ENCODE measurements around the gene INTS7. TPM values are rescaled to one million over a fixed set of nuclear protein-coding genes. Genes with fewer than 3 reads are reported as not detected.

INTS7 gene
- total and polyA plus RNA-seq, 12 donors = 6.3 to 24.5 (median 12.2) TPM

GRCh38 chr1:211924256-211924655 is 111.1 kb downstream of the INTS7 start:
- no peak for DNase-seq
- 84 to 91% (median 87%) methylated on average over 10 of the region's 10 CpGs for WGBS, 4 donors
- H3K27me3 ChIP-seq = no peaks in the 10 kb centered on the region
- H3K4me3 ChIP-seq = no peak overlapping the region
- no peaks in the 10 kb centered on the region for H3K36me3 ChIP-seq (replicated peaks in 1 of 2)
- H3K9me3 ChIP-seq (replicated peaks in 1 of 3) = no peaks in the 10 kb centered on the region
- TF ChIP-seq POLR2A (IDR thresholded peaks at IDR 0.05) = no peak
- TF ChIP-seq, protein P1, sequence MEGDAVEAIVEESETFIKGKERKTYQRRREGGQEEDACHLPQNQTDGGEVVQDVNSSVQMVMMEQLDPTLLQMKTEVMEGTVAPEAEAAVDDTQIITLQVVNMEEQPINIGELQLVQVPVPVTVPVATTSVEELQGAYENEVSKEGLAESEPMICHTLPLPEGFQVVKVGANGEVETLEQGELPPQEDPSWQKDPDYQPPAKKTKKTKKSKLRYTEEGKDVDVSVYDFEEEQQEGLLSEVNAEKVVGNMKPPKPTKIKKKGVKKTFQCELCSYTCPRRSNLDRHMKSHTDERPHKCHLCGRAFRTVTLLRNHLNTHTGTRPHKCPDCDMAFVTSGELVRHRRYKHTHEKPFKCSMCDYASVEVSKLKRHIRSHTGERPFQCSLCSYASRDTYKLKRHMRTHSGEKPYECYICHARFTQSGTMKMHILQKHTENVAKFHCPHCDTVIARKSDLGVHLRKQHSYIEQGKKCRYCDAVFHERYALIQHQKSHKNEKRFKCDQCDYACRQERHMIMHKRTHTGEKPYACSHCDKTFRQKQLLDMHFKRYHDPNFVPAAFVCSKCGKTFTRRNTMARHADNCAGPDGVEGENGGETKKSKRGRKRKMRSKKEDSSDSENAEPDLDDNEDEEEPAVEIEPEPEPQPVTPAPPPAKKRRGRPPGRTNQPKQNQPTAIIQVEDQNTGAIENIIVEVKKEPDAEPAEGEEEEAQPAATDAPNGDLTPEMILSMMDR (IDR thresholded peaks at IDR 0.05) = no peak
- H3K27ac ChIP-seq = no peak overlapping the region
- intact Hi-C loops (cut with DNase I) = no loop called here
- H3K4me1 ChIP-seq (replicated peaks in 1 of 2) = peaks cover 4 to 26% of the 10 kb centered on the region in 2 donors

DNA sequence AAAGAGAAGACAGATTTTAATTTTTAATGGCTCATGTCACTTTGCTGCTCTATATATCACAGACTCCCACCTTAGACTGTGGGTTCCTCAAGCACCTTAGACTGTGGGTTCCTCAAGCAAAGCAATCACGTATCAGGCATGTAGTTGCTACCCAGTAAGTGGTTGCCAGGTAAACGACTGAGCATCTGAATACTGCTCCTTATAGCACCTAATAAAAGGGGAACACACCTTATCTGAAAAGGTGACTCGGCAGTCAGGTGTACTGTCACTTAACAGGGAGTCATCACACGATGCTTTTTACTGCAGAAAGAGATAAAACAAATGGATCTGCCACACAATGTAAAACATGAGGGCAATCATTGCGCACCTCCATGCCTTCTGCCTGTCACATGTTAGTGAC is 112.3 kb downstream of the INTS7 start:
- H3K36me3 ChIP-seq (replicated peaks in 1 of 2) = no peaks in the 10 kb centered on the region
- intact Hi-C loops (cut with DNase I) = no loop called here
- H3K27ac ChIP-seq = no peak overlapping the region
- 84 to 98% (median 92%) methylated on average over 5 of the region's 5 CpGs for WGBS, 4 donors
- no peaks in the 10 kb centered on the region for H3K27me3 ChIP-seq
- DNase-seq = no peak
- peaks cover 8 to 32% of the 10 kb centered on the region in 2 donors for H3K4me1 ChIP-seq (replicated peaks in 1 of 2)
- TF ChIP-seq POLR2A (IDR thresholded peaks at IDR 0.05) = no peak
- TF ChIP-seq, protein P1 (IDR thresholded peaks at IDR 0.05) = no peak
- H3K9me3 ChIP-seq (replicated peaks in 1 of 3) = no peaks in the 10 kb centered on the region
- no peak overlapping the region for H3K4me3 ChIP-seq

DNA sequence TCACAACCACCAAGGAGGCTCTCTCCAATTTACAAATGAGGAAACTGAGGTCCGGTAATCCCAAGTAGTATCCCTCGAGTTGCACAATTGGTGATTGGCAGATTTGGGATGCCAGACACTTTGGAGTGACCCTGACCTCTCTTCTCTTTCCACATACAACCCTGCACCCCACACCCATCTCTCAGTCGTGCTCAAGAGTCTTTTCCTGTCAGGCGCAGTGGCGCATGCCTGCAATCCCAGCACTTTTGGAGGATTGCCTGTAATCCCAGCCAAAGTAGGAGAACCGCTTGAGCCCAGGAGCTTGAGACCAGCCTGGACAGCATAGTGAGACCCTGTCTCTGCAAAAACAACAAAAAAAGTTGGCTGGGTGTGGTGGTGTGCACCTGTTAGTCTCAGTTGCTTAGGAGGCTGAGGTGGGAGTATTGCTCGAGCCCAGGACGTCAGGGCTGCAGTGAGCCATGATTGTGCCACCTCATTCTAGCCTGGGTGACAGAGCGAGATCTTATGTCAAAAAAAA is 113.7 kb downstream of the INTS7 start:
- intact Hi-C loops (cut with DNase I) = no loop called here
- no peak for DNase-seq
- peaks cover 8 to 39% of the 10 kb centered on the region in 2 donors for H3K4me1 ChIP-seq (replicated peaks in 1 of 2)
- no peaks in the 10 kb centered on the region for H3K36me3 ChIP-seq (replicated peaks in 1 of 2)
- no peak overlapping the region for H3K4me3 ChIP-seq
- H3K27ac ChIP-seq = peak overlapping the region in 1 of 5 donors; percentile 85
- WGBS, 4 donors = 84 to 87% (median 85%) methylated on average over 9 of the region's 9 CpGs
- no peaks in the 10 kb centered on the region for H3K27me3 ChIP-seq
- TF ChIP-seq, protein P1 (IDR thresholded peaks at IDR 0.05) = no peak
- no peak for TF ChIP-seq POLR2A (IDR thresholded peaks at IDR 0.05)
- no peaks in the 10 kb centered on the region for H3K9me3 ChIP-seq (replicated peaks in 1 of 3)

- Histone ChIP-seq H3K27ac (peak overlapping the region in 3 of 5 donors; percentile 48 to 85 (median 79)), H3K27me3 (no peaks in the 10 kb centered on the region), H3K4me3 (no peak overlapping the region), H3K4me1 (replicated peaks in 1 of 2) (peaks cover 8 to 39% of the 10 kb centered on the region in 2 donors), H3K36me3 (replicated peaks in 1 of 2) (no peaks in the 10 kb centered on the region), H3K9me3 (replicated peaks in 1 of 3) (no peaks in the 10 kb centered on the region)
- 88 to 98% (median 92%) methylated on average over 4 of the region's 4 CpGs for WGBS, 4 donors
- TF ChIP-seq POLR2A (IDR thresholded peaks at IDR 0.05) = no peak
- TF ChIP-seq, protein P1 (IDR thresholded peaks at IDR 0.05) = no peak
- intact Hi-C loops (cut with DNase I) = no loop called here
- peak; percentile 38 to 81 (median 68) for DNase-seq
Measured at GRCh38 chr1:211920602-211921226, 114.6 kb downstream of the INTS7 start.

Measured in adrenal gland (tissue), 12 donors.